GM15510 (cell line): ENCODE results near the gene ERICH6.

ENCODE experiments used
- POLR2A ChIP-seq: IDR thresholded peaks from 3 replicates; pipeline ENCODE4 v1.6.1; 2011; ENCODE audit warnings: borderline replicate concordance; ENCODE audit not compliant: insufficient read length; ENCODE audit errors: extremely low read depth

Gene ERICH6

DNA sequence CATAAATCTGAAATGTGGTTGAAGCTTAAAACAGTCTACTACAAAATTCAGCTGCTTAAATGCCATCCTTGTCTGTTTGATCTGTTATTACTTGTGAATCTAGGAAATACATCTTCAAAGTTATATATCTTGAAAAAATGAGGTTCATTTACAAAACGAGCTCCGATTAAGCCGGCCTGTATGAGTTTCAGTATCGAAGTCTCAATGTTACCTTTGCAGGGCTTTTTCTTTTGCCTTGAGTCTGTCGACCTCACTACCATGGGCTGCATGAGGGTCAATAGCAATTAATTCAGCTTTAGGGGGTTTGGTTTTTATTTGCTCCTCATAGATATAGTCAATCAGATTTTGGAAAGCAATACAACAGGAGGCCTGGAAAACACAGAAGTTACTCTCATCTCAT, 23.2 kb downstream of the ERICH6 start:
- no peak for TF ChIP-seq POLR2A

GRCh38 chr3:150675587-150675986, 28.1 kb downstream of the ERICH6 start:
- TF ChIP-seq POLR2A = no peak

GRCh38 chr3:150673966-150674365, 29.8 kb downstream of the ERICH6 start:
- TF ChIP-seq POLR2A = no peak

- TF ChIP-seq POLR2A = no peak
Observed at GRCh38 chr3:150666167-150666566, 37.6 kb downstream of the ERICH6 start.

DNA sequence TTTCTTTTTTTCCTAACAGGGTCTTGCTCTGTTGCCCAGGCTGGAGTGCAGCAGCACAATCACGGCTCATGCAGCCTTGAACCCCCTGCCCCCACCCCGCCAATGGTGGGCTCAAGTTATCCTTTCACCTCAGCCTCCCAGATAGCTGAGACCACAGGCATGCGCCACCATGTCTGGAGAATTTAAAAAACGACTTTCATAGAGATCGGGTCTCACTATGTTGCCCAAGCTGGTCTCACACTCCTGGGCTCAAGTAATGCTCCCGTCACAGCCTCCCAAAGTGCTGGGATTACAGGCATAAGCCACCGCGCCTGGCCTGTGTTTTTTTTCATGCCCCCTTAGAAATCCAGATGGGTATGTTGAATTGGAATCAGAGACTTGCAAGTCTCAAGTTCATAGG, 40.3 kb downstream of the ERICH6 start:
- TF ChIP-seq POLR2A = no peak

GRCh38 chr3:150662410-150663200, 41.1 kb downstream of the ERICH6 start:
- no peak for TF ChIP-seq POLR2A

- no peak for TF ChIP-seq POLR2A
Observed at GRCh38 chr3:150656316-150656715, 47.4 kb downstream of the ERICH6 start.

- TF ChIP-seq POLR2A = no peak
Observed at GRCh38 chr3:150653110-150653561, 50.6 kb downstream of the ERICH6 start.

GRCh38 chr3:150640256-150640655, 63.5 kb downstream of the ERICH6 start:
- TF ChIP-seq POLR2A = no peak

- no peak for TF ChIP-seq POLR2A
Observed at GRCh38 chr3:150639262-150639661, 64.5 kb downstream of the ERICH6 start.

DNA sequence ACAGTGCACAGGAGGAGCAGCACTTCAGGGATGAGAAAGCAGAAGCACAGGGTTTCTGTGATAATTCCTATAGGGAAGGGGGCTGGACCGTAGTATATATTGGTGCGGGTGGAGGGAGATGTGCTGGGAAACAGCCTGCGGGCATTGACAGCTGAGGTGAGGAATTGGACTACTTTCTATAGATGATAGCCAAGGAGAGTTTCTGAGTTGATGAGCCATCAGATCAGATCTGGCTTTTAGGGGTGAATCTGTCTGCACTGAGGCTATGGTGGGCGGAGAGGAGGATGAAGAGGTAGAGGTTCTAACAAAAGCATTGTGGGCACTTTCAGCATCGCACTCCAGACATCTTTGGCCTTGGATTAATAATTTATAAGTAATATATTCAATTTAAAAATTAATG, 67.5 kb downstream of the ERICH6 start:
- TF ChIP-seq POLR2A = no peak

GRCh38 chr3:150635526-150635925, 68.2 kb downstream of the ERICH6 start:
- no peak for TF ChIP-seq POLR2A

GRCh38 chr3:150635076-150635475, 68.6 kb downstream of the ERICH6 start:
- TF ChIP-seq POLR2A = no peak

DNA sequence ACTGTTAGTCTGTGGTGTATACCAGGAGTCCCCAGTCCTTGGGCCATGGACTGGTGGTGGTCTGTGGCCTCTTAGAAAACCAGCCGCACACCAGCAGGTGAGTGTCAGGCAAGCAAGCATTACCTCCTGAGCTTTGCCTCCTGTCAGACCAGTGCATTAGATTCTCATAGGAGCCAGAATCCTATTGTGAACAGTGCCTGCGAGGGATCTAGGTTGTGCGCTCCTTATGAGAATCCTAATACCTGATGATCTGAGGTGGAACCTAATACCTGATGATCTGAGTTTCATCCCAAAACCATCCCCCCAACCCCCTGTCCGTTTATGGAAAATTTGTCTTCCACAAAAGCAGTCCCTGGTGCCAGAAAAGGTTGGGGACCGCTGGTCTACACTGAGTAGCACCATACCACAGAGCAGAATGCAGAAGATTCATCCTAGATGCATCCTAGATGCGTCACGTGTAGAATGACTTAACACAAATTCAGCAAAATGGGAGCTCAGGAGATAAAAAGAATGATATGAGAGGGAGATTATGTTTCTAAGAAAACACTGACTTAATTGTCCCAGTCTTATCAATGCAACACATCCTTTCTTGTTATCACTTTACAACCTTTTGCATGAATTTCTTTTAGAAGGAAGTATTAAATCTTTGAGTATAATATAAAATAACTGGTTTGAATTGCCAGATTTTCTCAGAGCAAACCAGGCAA, 72.1 kb downstream of the ERICH6 start:
- TF ChIP-seq POLR2A = no peak

GRCh38 chr3:150627557-150627956, 76.2 kb downstream of the ERICH6 start:
- TF ChIP-seq POLR2A = no peak
